ENCODE data around the gene ELFN2.
"Not testable (repeated sequence)": the region's sequence is repeated elsewhere in the genome, so short reads cannot be mapped to it uniquely, and the experiment has no call there.

Gene ELFN2

DNA sequence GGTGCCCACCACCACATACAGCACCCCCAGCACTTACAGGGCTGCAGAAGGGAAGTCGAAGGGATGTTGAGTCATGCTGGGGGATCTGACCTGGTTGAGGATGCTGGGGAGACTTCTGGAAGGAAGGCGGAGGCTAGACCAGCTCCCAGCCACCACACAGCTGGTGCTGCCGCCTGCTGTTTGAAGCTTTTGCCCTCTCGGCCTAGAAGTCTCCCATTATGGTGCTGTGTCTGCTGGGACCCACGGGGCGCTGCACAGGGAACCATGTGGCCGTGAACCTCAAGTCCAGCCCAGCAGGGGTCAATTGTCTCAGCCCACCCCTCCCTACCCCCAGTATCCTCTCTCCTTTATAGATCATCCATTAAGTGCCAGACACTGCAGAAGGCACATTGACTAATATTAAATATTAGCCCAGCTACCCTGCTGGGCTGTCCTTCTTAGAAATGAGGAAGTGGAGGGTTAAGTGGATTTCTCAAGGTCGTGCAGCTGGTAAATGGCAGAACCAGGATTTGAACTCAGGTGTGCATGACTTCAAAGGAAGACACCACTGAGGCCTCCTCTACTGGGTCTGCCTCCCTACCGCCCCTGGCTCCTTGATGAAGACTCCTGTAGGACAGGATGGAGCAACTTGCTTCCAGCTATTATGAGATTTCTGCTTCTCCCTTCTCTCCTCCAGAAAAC lies 95.3 kb downstream of the ELFN2 start:
- no peak for DNase-seq

GRCh38 chr22:37331034-37331428 lies 96.2 kb downstream of the ELFN2 start:
- no peak for DNase-seq

- DNase-seq = no peak
Observed at GRCh38 chr22:37330200-37331033, 96.9 kb downstream of the ELFN2 start.

DNA sequence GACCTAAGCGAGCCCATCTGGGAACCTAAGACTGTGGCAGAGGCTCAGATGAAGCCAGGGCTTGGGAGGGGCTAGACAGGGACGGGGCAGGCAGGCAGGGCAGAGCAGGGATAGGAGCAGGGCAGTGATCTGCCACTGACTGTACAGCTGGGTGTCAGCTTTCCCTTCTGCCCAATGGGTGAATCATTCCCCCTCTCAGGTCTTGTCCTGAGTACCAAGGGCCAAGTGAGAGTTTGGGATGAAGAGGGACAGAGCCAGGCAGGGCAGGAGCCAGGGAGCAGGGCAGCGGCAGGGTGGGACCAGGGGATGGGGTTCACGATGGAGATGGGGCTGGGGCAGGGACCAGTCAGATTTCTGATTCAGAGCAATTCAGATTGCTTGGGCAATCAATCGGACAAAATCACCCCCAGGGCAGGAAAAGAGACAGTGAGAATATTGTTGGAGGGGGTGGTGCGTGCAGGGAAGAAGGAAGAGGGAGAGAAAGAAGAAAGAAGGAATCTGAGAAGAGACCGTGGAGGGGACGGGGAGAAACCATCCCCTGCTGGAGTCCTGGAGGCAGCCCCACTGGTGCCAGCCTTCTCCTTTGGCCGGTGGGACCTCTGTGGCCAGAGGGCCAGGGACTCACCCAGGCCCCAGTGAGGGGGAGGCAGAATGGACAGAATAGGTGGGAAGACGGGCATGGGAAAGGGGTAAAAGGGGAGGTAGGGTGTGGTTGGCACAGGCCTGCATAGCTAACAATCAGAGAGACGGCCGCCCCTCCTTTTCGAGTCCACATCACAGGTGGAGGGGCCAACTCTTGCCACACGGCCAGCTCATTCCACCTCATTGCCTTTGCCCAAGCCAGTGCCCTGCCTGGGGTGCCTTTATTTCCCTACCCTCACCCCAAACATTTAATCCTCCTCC lies 97.8 kb downstream of the ELFN2 start:
- DNase-seq = no peak

GRCh38 chr22:37328538-37329237 lies 98.6 kb downstream of the ELFN2 start:
- not testable (repeated sequence) for DNase-seq

DNA sequence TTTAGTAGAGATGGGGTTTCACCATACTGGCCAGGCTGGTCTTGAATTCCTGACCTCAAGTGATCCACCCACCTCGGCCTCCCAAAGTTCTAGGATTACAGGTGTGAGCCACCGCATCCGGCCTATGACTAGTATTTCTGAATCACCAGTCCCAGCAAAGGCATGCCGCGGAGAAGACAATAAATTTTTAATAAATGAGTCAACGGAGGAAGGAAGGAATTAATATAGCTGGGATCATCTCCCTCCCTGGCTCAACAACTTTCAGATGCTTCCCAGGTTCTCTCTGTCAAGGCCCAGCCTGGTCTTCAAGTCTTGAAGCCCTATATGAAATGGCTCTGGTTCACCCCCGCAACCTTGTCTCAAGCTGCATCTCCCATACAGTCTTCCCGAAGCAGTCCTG lies 99.3 kb downstream of the ELFN2 start:
- DNase-seq = no peak

GRCh38 chr22:37326726-37327125 lies 100.6 kb downstream of the ELFN2 start:
- no peak for DNase-seq

DNA sequence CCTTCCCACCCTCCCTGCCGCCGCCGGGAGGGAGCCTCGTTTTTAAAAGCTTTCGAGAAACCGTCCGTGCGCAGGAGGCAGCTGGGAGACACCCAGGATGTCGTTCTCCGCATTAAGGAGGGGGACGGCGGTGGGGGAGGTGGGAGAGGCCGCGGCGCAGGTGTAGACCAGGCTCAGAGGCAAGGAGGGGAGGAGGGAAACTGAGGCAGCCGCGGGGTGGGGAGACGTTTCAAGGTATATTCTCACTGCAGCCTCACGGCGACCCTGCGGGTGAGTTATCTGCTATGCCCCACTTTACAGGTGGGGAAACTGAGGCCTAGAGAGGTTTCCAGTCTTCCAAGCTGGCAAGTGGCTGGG lies 102.3 kb downstream of the ELFN2 start:
- DNase-seq = no peak

GRCh38 chr22:37324340-37325038 lies 102.8 kb downstream of the ELFN2 start:
- no peak for DNase-seq

- DNase-seq = no peak
Observed at GRCh38 chr22:37320726-37321677, 106.3 kb downstream of the ELFN2 start.

- DNase-seq = no peak
Observed at GRCh38 chr22:37319469-37319868, 107.8 kb downstream of the ELFN2 start.

DNA sequence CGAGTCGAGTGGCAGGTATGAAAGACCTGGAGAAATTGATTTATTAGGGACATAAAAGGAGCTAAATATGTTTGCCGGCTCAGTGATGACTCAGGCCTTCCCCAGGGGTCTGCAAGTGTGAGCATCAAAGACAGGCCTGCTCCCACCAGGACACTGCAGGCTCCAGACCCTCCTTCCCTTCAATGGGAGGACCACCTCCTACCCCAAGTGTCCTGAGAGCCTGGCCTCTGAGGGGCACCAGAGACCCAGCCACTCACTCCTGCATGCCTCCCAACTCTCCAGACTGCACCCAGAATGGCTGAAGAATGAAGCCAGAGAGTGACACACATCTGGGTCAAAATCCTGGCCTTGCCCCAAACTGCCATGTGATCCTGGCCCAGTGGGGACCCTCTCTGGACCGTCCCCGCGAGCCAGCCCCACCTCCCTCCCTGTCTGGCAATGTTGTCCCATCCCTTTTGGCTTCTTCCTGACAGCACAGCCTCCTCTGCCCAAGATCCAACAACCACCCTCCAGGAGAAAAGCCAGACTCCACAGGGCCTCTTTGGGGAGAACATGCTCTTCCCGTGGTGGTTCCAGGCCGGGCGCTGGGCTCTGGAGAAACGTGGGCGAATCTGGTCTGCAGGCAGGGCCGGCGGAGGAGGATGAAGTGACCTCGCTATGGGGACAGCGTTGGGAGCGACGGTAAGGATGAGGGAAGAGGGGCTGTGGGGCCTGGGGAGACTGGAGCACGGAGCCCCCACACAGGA lies 108.7 kb downstream of the ELFN2 start:
- DNase-seq = no peak

All from activated T-cell treated with anti-CD3 and anti-CD28 coated beads, Interleukin-2, amount 50 U/mL, for 1 hour (primary cell).